Activated naive CD4-positive, alpha-beta T cell treated with anti-CD3 and anti-CD28 coated beads, Interleukin-2, amount 10 ng/mL, durations not matched to agents 7 days and 5 days (primary cell): ENCODE measurements around the gene DCHS2.

ENCODE experiments used
- CTCF ChIA-PET: fragments of 350-600 bp; sonication (Branson Sonifier 250); formaldehyde crosslinking; loops from one replicate; lab custom pipeline; 2021; ENCODE audit warnings: antibody characterized with exemption; lab: Charles Lee
- DNase-seq: peaks from one replicate; pipeline ENCODE4 v3.0.0-alpha.2; 2020
- H3K27ac Mint-ChIP-seq: one replicate; pipeline ENCODE4 v1.8.0; 2021; ENCODE audit warnings: mild to moderate bottlenecking, moderate library complexity, mixed read lengths
- H3K27me3 Mint-ChIP-seq: one replicate; pipeline ENCODE4 v1.8.0; 2021; ENCODE audit warnings: mild to moderate bottlenecking, mixed read lengths
- H3K36me3 Mint-ChIP-seq: one replicate; pipeline ENCODE4 v1.8.0; 2021; ENCODE audit warnings: mixed read lengths
- H3K4me1 Mint-ChIP-seq: one replicate; pipeline ENCODE4 v1.8.0; 2021; ENCODE audit warnings: mixed read lengths
- H3K4me3 Mint-ChIP-seq: one replicate; pipeline ENCODE4 v1.8.0; 2021; ENCODE audit warnings: mild to moderate bottlenecking, moderate library complexity, mixed read lengths
- H3K9me3 Mint-ChIP-seq: one replicate; pipeline ENCODE4 v1.8.0; 2021; ENCODE audit warnings: mixed read lengths

Gene DCHS2

GRCh38 chr4:154192585-154192984 is 299.0 kb downstream of the DCHS2 start:
- H3K27ac Mint-ChIP-seq, result no peak overlapping the region
- H3K27me3 Mint-ChIP-seq, result no peaks in the 10 kb centered on the region
- no peak overlapping the region for H3K4me3 Mint-ChIP-seq
- no peaks in the 10 kb centered on the region for H3K4me1 Mint-ChIP-seq
- CTCF ChIA-PET, result no interaction called here
- H3K36me3 Mint-ChIP-seq, result no peaks in the 10 kb centered on the region
- no peak for DNase-seq
- no peaks in the 10 kb centered on the region for H3K9me3 Mint-ChIP-seq

DNA sequence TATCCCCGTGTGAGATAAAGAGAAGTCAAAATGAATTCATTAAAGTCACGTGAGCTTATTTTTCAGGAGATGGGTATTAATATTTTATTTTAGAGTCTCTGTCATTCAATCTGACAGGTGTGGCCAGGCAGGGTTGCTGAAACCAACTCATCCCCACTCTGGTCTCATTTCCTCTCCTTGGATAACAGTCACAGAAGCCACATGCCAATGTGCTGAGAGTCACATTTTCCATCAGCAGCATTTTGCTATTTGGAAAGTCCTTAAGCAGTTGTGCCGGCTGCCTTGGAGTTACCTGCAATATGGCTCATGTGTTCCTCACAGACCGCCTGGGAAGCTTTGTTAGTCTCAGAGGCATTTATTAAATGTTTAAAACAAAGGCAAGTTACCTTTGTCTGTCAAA is 302.3 kb downstream of the DCHS2 start:
- Mint-ChIP-seq H3K27me3 (no peaks in the 10 kb centered on the region), H3K9me3 (no peaks in the 10 kb centered on the region), H3K36me3 (no peaks in the 10 kb centered on the region), H3K27ac (no peak overlapping the region), H3K4me3 (no peak overlapping the region), H3K4me1 (no peaks in the 10 kb centered on the region)
- CTCF ChIA-PET, result no interaction called here
- DNase-seq, result no peak

DNA sequence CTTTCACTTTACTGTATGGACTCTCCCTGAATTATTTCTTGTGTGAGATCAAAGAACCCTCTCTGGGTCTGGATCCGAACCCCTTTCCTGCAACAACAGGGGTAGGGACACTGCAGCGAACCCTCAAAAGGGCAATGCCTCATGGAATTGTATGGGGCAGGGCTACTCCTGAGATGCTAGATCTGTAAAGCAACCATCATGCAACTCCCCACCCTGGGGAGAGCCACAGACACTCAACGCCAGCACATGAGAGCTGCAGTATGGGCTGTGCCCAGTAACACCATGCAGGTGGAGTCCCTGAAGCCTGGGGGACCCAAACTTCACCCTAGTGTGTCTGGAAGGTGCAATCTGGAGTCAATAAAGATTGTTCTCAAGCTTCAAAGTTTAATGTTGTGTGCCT is 304.7 kb downstream of the DCHS2 start:
- no peak for DNase-seq
- H3K4me3 Mint-ChIP-seq, result no peak overlapping the region
- no peaks in the 10 kb centered on the region for H3K27me3 Mint-ChIP-seq
- no peaks in the 10 kb centered on the region for H3K4me1 Mint-ChIP-seq
- H3K9me3 Mint-ChIP-seq, result no peaks in the 10 kb centered on the region
- H3K36me3 Mint-ChIP-seq, result no peaks in the 10 kb centered on the region
- H3K27ac Mint-ChIP-seq, result no peak overlapping the region
- CTCF ChIA-PET, result no interaction called here

- Mint-ChIP-seq H3K27me3 (no peaks in the 10 kb centered on the region), H3K27ac (no peak overlapping the region), H3K9me3 (no peaks in the 10 kb centered on the region), H3K4me1 (no peaks in the 10 kb centered on the region), H3K36me3 (no peaks in the 10 kb centered on the region), H3K4me3 (no peak overlapping the region)
- CTCF ChIA-PET, result no interaction called here
- DNase-seq, result no peak
These were observed 305.6 kb downstream of the DCHS2 start for GRCh38 chr4:154186035-154186434.

- no peaks in the 10 kb centered on the region for H3K4me1 Mint-ChIP-seq
- DNase-seq, result no peak
- H3K36me3 Mint-ChIP-seq, result no peaks in the 10 kb centered on the region
- no peaks in the 10 kb centered on the region for H3K9me3 Mint-ChIP-seq
- CTCF ChIA-PET, result no interaction called here
- no peaks in the 10 kb centered on the region for H3K27me3 Mint-ChIP-seq
- no peak overlapping the region for H3K27ac Mint-ChIP-seq
- H3K4me3 Mint-ChIP-seq, result no peak overlapping the region
These were observed 307.4 kb downstream of the DCHS2 start for GRCh38 chr4:154184238-154184637.

- CTCF ChIA-PET, result no interaction called here
- H3K4me1 Mint-ChIP-seq, result no peaks in the 10 kb centered on the region
- no peaks in the 10 kb centered on the region for H3K27me3 Mint-ChIP-seq
- H3K4me3 Mint-ChIP-seq, result no peak overlapping the region
- no peak for DNase-seq
- no peak overlapping the region for H3K27ac Mint-ChIP-seq
- H3K36me3 Mint-ChIP-seq, result no peaks in the 10 kb centered on the region
- no peaks in the 10 kb centered on the region for H3K9me3 Mint-ChIP-seq
These were observed 308.3 kb downstream of the DCHS2 start for GRCh38 chr4:154183264-154183663.
